ENCODE results near the gene LCE1F. TPM values are rescaled to one million over a fixed set of nuclear protein-coding genes. Genes with fewer than 3 reads are reported as not detected.

LCE1F gene
- total RNA-seq, 1 donor from 2014 or later, result not detected

DNA sequence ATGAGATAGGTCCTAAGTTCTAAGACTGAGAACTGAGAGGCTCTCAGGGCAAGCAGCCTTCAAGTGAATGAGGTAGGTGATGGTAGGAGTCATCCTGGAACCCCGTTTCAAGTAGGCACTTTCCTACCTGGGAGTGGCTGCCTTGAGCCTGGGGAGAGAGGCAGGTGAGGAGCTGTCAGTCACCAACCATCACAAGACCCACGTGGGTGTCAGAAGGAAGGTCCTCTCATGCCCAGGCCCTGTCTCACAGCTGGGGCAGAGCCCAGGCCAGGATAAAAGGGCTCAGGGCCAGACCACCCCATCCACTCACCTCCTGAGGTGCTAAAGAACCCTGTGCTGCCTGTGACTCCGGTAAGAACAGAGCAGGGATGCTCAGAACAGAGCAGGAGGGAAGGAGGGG, 21.5 kb downstream of the LCE1F start, which contains the start of gene LCE1D:
Gene LCE1D (plus strand): TSS at position 301 of the 400 bp plus-strand sequence. CDS start 1,074 bp downstream, outside the sequence.
- intact Hi-C loops (cut with DNase I), result no loop called here

DNA sequence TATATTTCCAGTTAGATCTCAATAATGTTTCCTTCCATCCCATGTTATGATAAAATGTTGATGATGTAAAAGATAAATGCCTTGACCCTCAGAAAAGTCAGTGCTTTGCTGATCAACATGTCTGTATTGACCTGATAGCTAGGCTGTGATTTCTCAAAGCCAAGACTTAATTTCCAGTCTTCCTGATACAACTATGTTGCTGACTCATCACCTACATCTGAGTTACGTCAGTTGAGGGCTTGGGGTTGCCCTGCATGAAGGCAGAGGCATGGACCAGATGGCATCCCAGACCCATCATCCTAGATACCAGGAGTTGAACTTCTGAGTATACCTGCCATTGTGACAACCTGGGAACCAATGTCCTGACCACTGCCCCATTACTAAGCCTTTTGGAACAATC, 26.4 kb downstream of the LCE1F start:
- intact Hi-C loops (cut with DNase I), result no loop called here
- H3K9me3 ChIP-seq, result no peaks in the 10 kb centered on the region
- DNase-seq (no peak), ATAC-seq (no peak)
- no peaks in the 10 kb centered on the region for H3K27me3 ChIP-seq (ENCODE audit: low read depth)
- H3K36me3 ChIP-seq, result no peaks in the 10 kb centered on the region
- no peak overlapping the region for H3K4me3 ChIP-seq
- no peak overlapping the region for H3K27ac ChIP-seq
- no peaks in the 10 kb centered on the region for H3K4me1 ChIP-seq
- TF ChIP-seq, protein P1, sequence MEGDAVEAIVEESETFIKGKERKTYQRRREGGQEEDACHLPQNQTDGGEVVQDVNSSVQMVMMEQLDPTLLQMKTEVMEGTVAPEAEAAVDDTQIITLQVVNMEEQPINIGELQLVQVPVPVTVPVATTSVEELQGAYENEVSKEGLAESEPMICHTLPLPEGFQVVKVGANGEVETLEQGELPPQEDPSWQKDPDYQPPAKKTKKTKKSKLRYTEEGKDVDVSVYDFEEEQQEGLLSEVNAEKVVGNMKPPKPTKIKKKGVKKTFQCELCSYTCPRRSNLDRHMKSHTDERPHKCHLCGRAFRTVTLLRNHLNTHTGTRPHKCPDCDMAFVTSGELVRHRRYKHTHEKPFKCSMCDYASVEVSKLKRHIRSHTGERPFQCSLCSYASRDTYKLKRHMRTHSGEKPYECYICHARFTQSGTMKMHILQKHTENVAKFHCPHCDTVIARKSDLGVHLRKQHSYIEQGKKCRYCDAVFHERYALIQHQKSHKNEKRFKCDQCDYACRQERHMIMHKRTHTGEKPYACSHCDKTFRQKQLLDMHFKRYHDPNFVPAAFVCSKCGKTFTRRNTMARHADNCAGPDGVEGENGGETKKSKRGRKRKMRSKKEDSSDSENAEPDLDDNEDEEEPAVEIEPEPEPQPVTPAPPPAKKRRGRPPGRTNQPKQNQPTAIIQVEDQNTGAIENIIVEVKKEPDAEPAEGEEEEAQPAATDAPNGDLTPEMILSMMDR (IDR thresholded peaks at IDR 0.05), result no peak

More for the DNA sequence above, 21.5 kb downstream of the LCE1F start, which contains the start of gene LCE1D:
- Histone ChIP-seq H3K4me3 (no peak within 1 kb of the TSS), H3K4me1 (no peaks in the 10 kb centered on the region), H3K27me3 (ENCODE audit: low read depth) (no peaks in the 10 kb centered on the region), H3K27ac (no peak within 1 kb of the TSS), H3K36me3 (no peaks in the 10 kb centered on the region), H3K9me3 (no peaks in the 10 kb centered on the region)
- no peak for DNase-seq
- peak in 1 of 2 donors; percentile 38 for ATAC-seq
- TF ChIP-seq, protein P1 (IDR thresholded peaks at IDR 0.05), result no peak

DNA sequence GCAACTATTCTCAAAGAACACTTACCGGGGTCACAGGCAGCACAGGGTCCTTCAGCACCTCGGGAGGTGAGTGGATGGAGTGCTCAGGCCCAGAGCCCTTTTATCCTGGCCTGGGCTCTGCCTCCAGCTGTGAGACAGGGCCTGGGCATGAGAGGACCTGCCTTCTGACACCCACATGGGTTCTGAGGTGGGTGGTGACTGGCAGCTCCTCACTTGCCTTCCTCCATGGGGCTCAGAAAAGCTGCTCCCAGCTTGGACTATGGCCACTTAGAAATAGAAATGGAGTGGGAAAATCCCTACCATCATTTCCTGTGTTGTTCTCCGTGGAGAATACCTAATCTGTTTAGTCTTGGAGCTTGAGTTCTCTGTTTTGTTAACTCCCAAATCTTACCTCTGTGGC, 31.6 kb downstream of the LCE1F start, which contains the start of gene LCE1C:
Gene LCE1C (minus strand): TSS at position 76 of the 400 bp plus-strand sequence. CDS start 1,173 bp downstream, outside the sequence.
- DNase-seq, result no peak
- ATAC-seq, result no peak
- no peak within 1 kb of the TSS for H3K4me3 ChIP-seq
- intact Hi-C loops (cut with DNase I), result no loop called here
- H3K9me3 ChIP-seq, result no peaks in the 10 kb centered on the region
- no peak within 1 kb of the TSS for H3K27ac ChIP-seq
- no peaks in the 10 kb centered on the region for H3K36me3 ChIP-seq
- no peaks in the 10 kb centered on the region for H3K4me1 ChIP-seq
- H3K27me3 ChIP-seq (ENCODE audit: low read depth), result no peaks in the 10 kb centered on the region
- TF ChIP-seq, protein P1 (IDR thresholded peaks at IDR 0.05), result no peak

DNA sequence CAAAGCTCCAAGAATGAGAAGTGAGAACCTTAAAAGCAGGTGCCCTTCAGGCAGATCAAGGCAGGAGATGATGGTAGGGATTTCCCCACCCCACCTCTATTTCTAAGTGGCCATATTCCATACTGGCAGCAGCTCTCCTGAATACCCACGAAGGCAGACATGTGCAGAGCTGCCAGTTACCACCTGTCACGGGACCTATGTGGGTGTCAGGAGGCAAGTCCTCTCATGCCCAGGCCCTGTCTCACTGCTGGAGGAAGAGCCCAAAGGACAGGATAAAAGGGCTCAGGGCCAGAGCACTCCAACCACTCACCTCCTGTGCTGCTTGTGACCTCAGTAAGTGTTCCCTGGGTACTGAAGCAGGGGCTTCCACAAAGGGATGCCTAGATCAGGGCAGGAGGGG, 36.1 kb downstream of the LCE1F start:
- no peak for ATAC-seq
- no peak overlapping the region for H3K4me3 ChIP-seq
- no peaks in the 10 kb centered on the region for H3K36me3 ChIP-seq
- DNase-seq, result no peak
- no peaks in the 10 kb centered on the region for H3K27me3 ChIP-seq (ENCODE audit: low read depth)
- H3K27ac ChIP-seq, result no peak overlapping the region
- TF ChIP-seq, protein P1 (IDR thresholded peaks at IDR 0.05), result no peak
- intact Hi-C loops (cut with DNase I), result no loop called here
- no peaks in the 10 kb centered on the region for H3K4me1 ChIP-seq
- H3K9me3 ChIP-seq, result no peaks in the 10 kb centered on the region

DNA sequence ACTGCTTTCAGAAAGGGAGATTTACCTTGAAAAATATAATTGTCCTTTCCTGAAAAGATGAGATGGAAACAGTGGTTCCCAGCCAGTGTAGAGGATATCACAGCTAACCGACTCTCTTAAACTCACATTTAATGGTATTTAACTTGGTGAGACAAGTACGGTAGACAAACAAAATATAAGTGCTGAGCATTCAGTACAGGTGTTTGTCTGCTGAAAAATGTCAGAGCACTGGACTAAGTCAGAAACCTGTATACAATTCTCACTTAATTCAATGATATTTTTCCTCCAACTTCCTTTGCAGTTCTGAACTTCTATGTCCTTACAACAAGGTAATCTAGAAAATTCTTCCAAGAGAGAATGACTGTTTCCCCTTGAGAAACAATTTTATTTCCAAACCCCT, 36.7 kb downstream of the LCE1F start, which contains the start of gene LCE1B:
Gene LCE1B (plus strand): TSS at position 301 of the 400 bp plus-strand sequence. CDS start 476 bp downstream, outside the sequence.
- Histone ChIP-seq H3K27me3 (ENCODE audit: low read depth) (no peaks in the 10 kb centered on the region), H3K9me3 (no peaks in the 10 kb centered on the region), H3K4me1 (no peaks in the 10 kb centered on the region), H3K36me3 (no peaks in the 10 kb centered on the region), H3K4me3 (no peak within 1 kb of the TSS), H3K27ac (no peak within 1 kb of the TSS)
- TF ChIP-seq, protein P1 (IDR thresholded peaks at IDR 0.05), result no peak
- intact Hi-C loops (cut with DNase I), result no loop called here
- DNase-seq (no peak), ATAC-seq (no peak)
